Measurements from ENCODE around the gene PCDHGC3.

Gene PCDHGC3

GRCh38 chr5:141485321-141486055 is 9.7 kb downstream of the PCDHGC3 start:
- DNase-seq, result peak; percentile 32

DNA sequence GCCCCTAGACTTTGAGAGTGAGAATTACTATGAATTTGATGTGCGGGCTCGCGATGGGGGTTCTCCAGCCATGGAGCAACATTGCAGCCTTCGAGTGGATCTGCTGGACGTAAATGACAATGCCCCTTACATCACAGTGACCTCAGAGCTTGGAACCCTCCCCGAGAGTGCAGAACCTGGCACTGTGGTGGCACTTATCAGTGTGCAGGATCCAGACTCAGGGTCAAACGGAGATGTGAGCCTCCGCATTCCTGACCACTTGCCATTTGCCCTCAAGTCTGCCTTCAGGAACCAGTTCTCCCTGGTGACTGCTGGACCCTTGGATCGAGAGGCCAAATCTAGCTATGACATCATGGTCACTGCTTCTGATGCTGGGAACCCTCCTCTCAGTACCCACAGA is 10.3 kb downstream of the PCDHGC3 start:
- DNase-seq, result no peak

DNA sequence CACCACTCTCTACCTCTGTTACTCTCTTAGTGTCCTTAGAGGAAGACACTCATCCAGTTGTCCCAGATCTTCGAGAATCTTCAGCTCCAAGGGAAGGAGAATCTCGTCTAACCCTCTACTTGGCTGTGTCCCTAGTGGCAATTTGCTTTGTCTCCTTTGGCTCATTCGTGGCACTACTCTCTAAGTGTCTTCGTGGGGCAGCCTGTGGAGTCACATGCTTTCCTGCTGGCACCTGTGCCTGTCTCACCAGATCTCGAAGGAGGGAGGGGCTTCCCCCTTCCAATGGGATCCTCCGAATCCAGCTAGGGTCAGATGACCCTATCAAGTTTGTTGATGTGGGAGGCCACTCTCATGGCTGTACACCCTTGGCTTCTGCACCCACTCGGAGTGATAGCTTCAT is 11.4 kb downstream of the PCDHGC3 start:
- no peak for DNase-seq

- no peak for DNase-seq
Measured at GRCh38 chr5:141488591-141489561, 13.1 kb downstream of the PCDHGC3 start, which contains the start of gene PCDHGC5. Gene PCDHGC5, plus strand, starts transcription at chr5:141489081. Its CDS starts 160 bp downstream, at chr5:141489241.

GRCh38 chr5:141489841-141490240 is 14.1 kb downstream of the PCDHGC3 start:
- DNase-seq, result no peak

DNA sequence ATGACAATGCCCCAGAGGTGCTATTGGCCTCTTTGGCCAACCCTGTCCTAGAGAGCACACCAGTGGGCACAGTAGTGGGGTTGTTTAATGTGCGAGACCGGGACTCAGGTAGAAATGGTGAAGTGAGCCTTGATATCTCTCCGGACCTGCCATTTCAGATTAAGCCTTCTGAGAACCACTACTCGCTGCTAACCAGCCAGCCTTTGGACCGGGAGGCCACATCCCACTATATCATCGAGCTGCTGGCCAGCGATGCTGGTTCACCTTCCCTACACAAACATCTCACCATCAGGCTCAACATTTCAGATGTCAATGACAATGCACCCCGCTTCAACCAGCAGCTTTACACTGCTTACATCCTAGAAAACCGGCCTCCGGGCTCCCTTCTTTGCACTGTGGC is 14.5 kb downstream of the PCDHGC3 start:
- DNase-seq, result no peak

GRCh38 chr5:141490771-141491170 is 15.0 kb downstream of the PCDHGC3 start:
- DNase-seq, result no peak

- DNase-seq, result no peak
Measured at GRCh38 chr5:141491323-141492167, 15.8 kb downstream of the PCDHGC3 start.

DNA sequence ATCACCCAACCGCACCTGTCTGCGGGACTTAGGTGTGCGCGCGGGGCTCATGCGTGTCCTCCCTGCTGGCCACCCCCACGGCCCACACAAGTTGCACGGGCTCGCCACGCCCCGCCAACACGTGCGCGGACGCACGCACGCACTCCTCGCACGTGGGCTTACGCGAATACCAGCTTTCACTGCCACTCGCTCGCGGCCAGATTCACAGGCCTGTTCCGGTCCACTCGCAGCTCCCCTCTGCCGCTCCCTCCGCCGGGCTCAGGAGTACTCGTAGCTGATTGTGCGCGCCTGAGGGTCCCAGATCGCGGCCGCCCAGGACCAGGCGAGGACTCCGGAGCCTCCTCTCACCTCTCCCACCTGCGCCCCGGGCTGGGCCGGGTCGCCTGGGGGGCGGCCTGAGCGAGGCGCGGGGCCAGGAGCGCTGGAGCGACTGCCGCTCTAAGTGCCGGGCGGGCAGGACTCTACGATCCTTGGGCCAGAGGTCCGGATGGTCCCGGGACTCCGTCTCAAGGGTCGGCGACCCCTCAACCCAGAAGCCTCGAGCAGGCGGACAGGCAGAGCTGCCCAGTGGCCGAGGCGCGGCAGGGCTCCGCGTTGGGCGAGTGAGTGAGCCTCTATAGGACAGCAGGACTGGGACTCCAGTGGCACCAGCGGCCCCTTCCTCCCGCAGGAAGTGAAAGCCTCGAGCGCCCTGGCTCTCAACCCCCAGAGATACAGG is 16.6 kb downstream of the PCDHGC3 start:
- DNase-seq, result no peak

DNA sequence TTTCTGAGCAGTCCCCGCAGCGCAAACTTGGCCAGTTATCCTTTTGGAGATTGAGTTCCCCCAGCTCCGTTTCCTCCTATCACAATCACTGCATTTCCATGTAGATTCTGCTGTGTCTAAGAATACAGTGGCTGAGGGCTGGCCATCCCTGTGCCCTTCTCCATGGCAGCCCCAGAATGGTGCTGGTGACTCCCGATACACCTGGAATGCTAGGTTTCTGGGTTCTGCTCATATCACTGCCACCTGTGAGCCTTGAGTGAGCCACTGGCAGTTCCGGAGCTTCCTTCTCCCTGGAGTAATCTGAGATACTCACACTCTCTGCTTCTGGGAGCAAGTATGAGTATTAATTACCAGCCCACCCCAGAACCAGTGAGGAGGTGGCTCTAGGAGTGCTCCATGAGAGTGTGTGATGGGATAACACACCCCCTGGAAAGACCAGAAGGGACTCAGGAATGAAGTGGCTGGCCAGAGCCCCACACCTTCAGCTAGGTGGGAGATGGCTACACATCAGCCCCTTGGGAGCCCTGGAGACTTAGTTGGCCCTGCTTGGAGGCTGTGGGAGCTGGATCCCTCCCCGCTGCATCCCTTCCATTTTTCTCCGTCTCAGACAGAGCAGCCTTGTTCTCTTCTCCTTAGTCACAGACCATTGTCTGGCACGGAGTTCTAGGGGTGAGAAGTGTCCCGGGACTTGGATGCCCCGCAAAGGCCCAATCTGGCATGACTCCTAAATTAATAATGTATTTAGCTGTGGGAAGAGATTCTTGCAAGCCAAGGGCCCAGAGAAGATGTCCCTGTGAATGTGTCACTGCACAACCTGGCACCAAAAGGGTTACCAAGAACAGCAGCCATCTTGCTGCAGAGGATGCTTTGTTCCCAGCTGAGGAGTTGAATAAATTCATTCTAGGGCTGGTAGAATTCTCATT is 18.0 kb downstream of the PCDHGC3 start:
- no peak for DNase-seq

DNA sequence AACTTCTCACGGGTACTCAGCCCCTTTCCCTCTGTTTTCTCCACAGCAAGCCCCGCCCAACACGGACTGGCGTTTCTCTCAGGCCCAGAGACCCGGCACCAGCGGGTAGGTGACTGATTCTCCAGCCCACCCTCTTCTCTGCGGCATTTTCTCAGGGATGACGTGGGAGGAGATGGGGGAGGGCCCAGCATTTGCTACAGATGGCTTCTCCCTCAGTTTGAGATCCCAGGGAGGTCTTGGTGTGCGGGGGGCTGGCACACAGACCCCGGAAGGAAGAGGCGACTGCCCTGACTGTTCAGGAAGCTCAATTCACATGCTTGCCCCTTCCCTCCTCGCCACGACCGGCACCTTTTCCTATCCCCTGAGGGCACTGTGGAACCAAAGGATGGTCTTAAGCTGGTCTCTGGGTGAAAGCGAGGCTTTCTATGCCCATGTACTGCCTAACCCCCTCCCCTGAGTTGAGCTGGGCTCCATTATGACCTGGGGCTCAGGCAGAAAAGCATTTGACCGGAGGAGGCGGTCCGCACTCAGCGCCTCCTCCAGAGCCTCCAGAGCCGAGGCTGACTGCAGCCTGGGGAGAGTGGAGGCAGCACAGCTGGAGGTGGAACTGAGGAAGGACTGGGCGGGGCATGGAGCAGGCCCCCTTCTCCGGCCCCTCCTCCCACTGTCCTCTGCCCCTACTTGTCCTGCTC is 19.1 kb downstream of the PCDHGC3 start:
- no peak for DNase-seq

GRCh38 chr5:141495453-141495811 is 19.7 kb downstream of the PCDHGC3 start:
- no peak for DNase-seq

DNA sequence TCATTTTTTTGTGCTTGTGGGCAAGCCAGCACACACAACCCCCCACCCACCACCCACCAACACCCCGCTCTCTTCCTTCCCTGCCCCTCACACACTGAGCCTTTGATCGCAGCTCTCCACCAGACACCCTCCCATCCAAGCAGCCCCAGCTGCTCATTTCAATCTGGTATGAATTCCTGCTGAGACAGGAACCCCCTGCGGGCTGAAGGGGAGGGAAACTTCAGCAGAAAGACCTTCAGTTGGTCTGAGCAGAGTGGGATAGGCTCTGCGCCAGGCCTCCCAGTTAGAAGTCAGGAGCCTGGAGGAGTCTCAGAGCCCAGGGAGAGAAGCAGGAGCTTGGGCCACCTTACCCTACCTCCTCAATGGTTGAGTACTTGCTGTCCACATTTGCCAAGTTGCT is 20.3 kb downstream of the PCDHGC3 start:
- DNase-seq, result no peak

DNA sequence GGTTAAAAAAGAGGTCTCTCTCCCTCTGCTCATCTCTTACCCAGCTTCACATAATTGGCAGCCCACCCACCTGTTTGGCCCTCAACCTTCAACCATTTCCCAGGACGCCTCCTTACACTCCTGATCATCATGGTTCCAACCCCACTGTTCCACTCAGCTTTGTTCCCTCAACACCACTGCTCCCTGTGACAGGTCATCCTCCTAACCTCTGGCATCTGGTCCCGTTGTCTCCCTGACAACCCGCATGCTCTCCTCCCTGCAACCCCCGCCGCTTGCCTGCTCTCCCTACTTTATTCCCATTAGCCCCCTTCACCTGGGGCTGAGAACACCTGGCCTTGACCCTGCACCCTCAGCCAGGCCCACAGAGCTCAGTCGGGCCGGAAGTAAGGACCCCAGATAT is 26.0 kb downstream of the PCDHGC3 start:
- DNase-seq, result no peak

DNA sequence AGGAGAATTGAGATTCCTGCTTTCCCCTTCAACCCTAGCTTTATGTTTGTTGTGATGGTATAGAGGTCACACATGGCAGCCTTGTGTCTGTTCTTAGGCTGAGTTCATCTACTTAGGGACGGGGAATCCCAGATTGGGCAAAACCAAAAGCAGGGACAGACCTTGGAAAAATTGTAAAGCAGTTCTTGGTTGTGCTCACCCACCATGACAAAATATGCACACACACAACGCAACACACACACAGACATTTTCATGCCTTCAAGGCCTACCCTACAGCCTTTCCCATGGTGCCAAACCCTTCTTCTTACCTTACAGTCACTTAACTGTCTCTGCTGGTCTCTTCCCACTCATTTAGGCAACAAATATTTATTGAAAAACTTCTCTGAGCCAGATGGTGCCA is 27.9 kb downstream of the PCDHGC3 start:
- DNase-seq, result no peak

- DNase-seq, result no peak
Measured at GRCh38 chr5:141504216-141504615, 28.4 kb downstream of the PCDHGC3 start.

- DNase-seq, result no peak
Measured at GRCh38 chr5:141506381-141507155, 30.8 kb downstream of the PCDHGC3 start.

GRCh38 chr5:141507387-141508091 is 31.8 kb downstream of the PCDHGC3 start:
- no peak for DNase-seq

GRCh38 chr5:141508440-141508797 is 32.7 kb downstream of the PCDHGC3 start:
- no peak for DNase-seq

Measured in DMS53 (cell line).